K562 (cell line): ENCODE measurements around the gene METRN. TPM values are rescaled to one million over a fixed set of nuclear protein-coding genes. Genes with fewer than 3 reads are reported as not detected.

ENCODE experiments used
- CBX2 ChIP-seq: fragments of 200-600 bp; sonication (generic); IDR thresholded peaks from one replicate; pipeline ENCODE4 v1.6.1; 2012; ENCODE audit warnings: mild to moderate bottlenecking, low read length, inconsistent platforms; ENCODE audit not compliant: insufficient read depth, poor library complexity, severe bottlenecking
- CHD7 ChIP-seq: fragments of 200-600 bp; sonication (generic); IDR thresholded peaks from one replicate; pipeline ENCODE4 v1.6.1; 2012; ENCODE audit warnings: mild to moderate bottlenecking, low read depth, low read length, inconsistent platforms
- FOXM1 ChIP-seq, 2 experiments: fragments of 450-650 bp in 1 of 2; sonication (generic) in 1 of 2; formaldehyde crosslinking in 1 of 2; IDR thresholded peaks; 2 replicates each; pipeline versions ENCODE4 v1.6.1 to v1.9.0; 2017 to 2022; ENCODE audit warnings: low read depth in 2 of 2, mild to moderate bottlenecking in 2 of 2, missing genetic modification reagents in 1 of 2, moderate library complexity in 1 of 2
- HDAC8 ChIP-seq: fragments of 450-650 bp; IDR thresholded peaks from 2 replicates; pipeline ENCODE4 v1.6.1; 2016; ENCODE audit warnings: mild to moderate bottlenecking, missing genetic modification characterization, moderate library complexity, missing compliant biosample characterization
- HNRNPLL ChIP-seq: fragments of 200-400 bp; formaldehyde crosslinking; IDR thresholded peaks from 2 replicates; pipeline ENCODE4 v1.6.1; 2017; ENCODE audit warnings: low read length, low read depth, mild to moderate bottlenecking; ENCODE audit not compliant: poor library complexity, severe bottlenecking
- POLR2AphosphoS5 ChIP-seq: IDR thresholded peaks from 2 replicates; pipeline ENCODE4 v1.6.1; 2011; ENCODE audit warnings: mild to moderate bottlenecking, low read depth, low read length, moderate library complexity; ENCODE audit not compliant: control insufficient read depth, insufficient read depth
- SFPQ ChIP-seq: fragments of 200-400 bp; formaldehyde crosslinking; IDR thresholded peaks from 2 replicates; pipeline ENCODE4 v1.6.1; 2017; ENCODE audit warnings: mild to moderate bottlenecking, low read depth, low read length, moderate library complexity
- SUPT5H ChIP-seq: fragments of 450-650 bp; IDR thresholded peaks from 2 replicates; pipeline ENCODE4 v1.6.1; 2016
- TCF7L2 ChIP-seq: fragments of 150-350 bp; IDR thresholded peaks from 2 replicates; pipeline ENCODE4 v1.6.1; 2016; ENCODE audit warnings: low read depth, mild to moderate bottlenecking, low read length, moderate library complexity
- THRB ChIP-seq: fragments of 450-650 bp; formaldehyde crosslinking; conservative IDR thresholded peaks from 2 replicates; pipeline ENCODE4 v1.4.0; 2022; ENCODE audit warnings: mild to moderate bottlenecking, missing genetic modification characterization
- ZNF764 ChIP-seq: fragments of 250-450 bp; sonication (Bioruptor Pico); IDR thresholded peaks from 2 replicates; pipeline ENCODE4 v1.4.0; 2020; ENCODE audit warnings: low read depth, mild to moderate bottlenecking, moderate library complexity
- polyA plus RNA-seq, 8 experiments: library from polyadenylated mRNA; depleted of rRNA in 4 of 8; stranded (reverse) in 5 of 8; unstranded in 3 of 8; fragments of >200 nt; fragmentation: Nextera tagmentation in 2 of 8; fragmentation: Illumina TruSeq in 1 of 8; extraction: Ambion mirVana in 2 of 8; extraction: Trizol in 1 of 8; gene quantifications; 2 replicates each; pipeline versions ENCODE4 v1.2.1 to v1.2.3, GENCODE V29; 2011 to 2014; ENCODE audit warnings: inconsistent platforms in 1 of 8, missing spikeins in 1 of 8
- total RNA-seq, 7 experiments: library from RNA; depleted of rRNA in 6 of 7; stranded (reverse); fragments of >200 nt in 6 of 7; fragmentation: Illumina TruSeq in 2 of 7; extraction: Trizol in 2 of 7; gene quantifications; 2 replicates each; pipeline versions ENCODE4 v1.2.1 to v1.2.3, GENCODE V29; 2011 to 2021; ENCODE audit warnings: low replicate concordance in 1 of 7

METRN gene
- total and polyA plus RNA-seq, 9 of the 15 experiments (the other 6 are each of a cell fraction or from before 2014, with no cell fraction given), result 0.20 to 89.8 (median 15.4) TPM

- no peak for TF ChIP-seq CHD7
- no peak for TF ChIP-seq HDAC8
- no peak for TF ChIP-seq POLR2AphosphoS5
- TF ChIP-seq CBX2, result no peak
- no peak for TF ChIP-seq THRB
- TF ChIP-seq FOXM1 (IDR thresholded peaks at IDR 0.05; ENCODE audit: low read depth), result no peak
- peak; percentile 22; the same call in 1 of the 2 replicates for TF ChIP-seq FOXM1 (CRISPR knock-in tag; IDR thresholded peaks at IDR 0.05; ENCODE audit: low read depth)
- peak; percentile 23 for TF ChIP-seq SUPT5H
- TF ChIP-seq SFPQ, result no peak
- no peak for TF ChIP-seq TCF7L2
- no peak for TF ChIP-seq ZNF764
- TF ChIP-seq HNRNPLL, result no peak
Observed at GRCh38 chr16:679814-680624, 34.9 kb upstream of the METRN start, which contains the start of gene STUB1 (continued).
